HG03159 (cell line): Measurements from ENCODE around the gene CUL5.
"Not testable (repeated sequence)": the region's sequence is repeated elsewhere in the genome, so short reads cannot be mapped to it uniquely, and the experiment has no call there.

Source experiments
- ATAC-seq: cut with Tn5 transposase; IDR thresholded peaks from one replicate; pipeline ENCODE4 v1.9.1; 2021; ENCODE audit warnings: mild to moderate bottlenecking, moderate library complexity; ENCODE audit not compliant: unreplicated experiment

The CUL5 gene

DNA sequence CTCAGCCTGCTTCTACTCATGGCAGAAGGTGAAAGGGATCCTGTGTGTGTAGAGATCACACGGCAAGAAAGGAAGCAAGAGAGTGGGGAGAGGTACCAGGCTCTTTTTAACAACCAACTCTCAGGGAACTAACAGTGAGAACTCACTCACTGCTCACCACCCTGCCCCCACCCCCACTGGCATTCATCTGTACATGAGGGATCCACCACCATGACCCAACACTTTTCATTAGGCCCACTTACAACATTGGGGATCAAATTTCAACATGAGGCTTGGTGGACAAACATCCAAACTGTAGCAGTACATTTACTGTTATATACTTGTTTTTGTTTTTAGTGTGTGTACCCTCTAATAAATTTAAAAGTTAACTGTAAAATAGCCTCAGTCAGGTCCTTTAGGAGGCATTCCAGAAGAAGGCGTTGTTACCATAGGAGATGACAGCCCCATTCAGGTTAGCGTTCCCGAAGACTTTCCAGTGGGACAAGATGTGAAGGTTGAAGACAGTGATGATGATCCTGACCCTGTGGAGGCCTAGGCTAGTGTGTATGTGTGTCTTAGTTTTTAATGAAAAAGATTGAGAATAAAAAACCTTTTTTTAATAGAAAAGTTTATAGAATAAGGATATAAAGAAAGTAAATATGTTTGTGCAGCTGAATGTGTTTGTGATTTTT lies 11.3 kb downstream of the CUL5 start:
- no peak for ATAC-seq

DNA sequence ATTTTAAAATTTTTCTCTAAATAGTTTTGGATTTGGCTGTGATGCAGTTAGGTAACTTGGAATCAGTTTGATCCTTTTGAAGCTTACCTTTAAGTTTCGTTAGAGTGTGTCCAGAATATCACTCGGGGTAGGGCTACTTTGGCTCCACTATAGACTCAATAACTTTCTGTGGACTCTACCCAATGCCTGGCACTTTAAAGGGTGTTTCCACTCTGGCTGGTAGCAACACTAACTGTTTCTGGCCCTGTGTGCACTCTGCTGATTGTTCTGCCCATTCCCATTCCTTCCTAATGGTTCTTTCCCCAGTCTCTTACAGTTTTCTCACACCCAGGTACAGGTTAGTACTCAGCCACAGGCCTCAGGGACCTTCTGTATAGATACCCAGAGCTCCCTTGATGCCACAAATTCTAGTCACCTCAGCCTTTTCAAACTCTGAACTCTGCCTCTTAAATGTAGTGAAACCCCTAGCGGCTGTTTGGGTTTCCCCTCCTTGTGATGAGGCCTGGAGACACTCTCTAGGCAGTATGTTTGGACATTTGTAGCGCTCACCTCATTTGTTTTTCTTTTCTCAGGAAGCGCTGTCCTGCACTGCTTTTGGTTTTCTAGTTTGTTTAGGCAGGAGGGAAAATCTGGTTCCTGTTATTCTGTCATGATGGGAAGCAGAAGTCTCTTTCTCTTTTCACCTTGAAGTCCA lies 16.8 kb downstream of the CUL5 start:
- peak; percentile 94 for ATAC-seq

GRCh38 chr11:108027057-108027456 lies 18.4 kb downstream of the CUL5 start:
- no peak for ATAC-seq

GRCh38 chr11:108028822-108029441 lies 20.2 kb downstream of the CUL5 start:
- ATAC-seq, result not testable (repeated sequence)

GRCh38 chr11:108031604-108032003 lies 22.9 kb downstream of the CUL5 start:
- not testable (repeated sequence) for ATAC-seq

DNA sequence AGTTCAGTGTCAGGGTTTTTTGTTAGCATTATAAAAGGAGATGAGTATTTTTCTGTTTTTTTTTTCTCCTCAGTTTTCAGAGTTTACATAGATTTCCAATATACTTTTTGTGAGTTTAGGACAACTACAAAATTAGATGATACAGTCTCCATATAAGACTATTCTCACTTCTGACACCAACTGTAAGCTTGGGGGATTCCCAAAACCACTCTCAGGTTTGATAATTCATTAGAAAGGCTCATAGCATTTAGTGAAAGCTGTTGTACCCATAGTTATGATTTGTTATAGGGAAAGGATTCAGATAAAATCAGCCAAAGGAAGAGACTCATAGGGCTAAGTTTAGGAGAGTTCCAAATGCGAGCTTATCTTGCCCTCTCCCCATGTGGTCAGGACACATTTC lies 24.1 kb downstream of the CUL5 start:
- ATAC-seq, result no peak

- no peak for ATAC-seq
These were observed 25.3 kb downstream of the CUL5 start for GRCh38 chr11:108034034-108034433.

- no peak for ATAC-seq
These were observed 26.3 kb downstream of the CUL5 start for GRCh38 chr11:108034952-108035351.

DNA sequence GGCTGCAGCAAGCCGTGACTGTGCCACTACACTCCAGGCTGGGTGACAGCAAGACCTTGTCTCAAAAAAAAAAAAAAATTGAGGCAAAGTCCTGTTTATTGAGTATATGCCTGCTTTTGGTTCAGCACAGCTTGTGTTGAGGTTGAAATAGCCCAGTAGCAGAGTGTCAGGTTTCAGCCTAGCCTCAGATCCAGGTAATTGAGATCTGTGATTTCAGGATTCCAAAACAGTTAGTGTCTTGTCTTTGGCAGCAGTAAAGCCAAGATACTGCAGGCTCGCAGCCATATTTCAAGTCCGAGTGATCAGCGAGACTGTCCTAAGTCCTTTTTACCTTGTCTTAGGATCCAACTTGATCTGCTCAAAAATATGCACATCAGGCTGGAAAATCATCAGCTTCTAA lies 27.0 kb downstream of the CUL5 start:
- no peak for ATAC-seq

- ATAC-seq, result no peak
These were observed 28.5 kb downstream of the CUL5 start for GRCh38 chr11:108037211-108037610.

- no peak for ATAC-seq
These were observed 28.9 kb downstream of the CUL5 start for GRCh38 chr11:108037636-108038035.

- no peak for ATAC-seq
These were observed 39.6 kb downstream of the CUL5 start for GRCh38 chr11:108048269-108048668.

DNA sequence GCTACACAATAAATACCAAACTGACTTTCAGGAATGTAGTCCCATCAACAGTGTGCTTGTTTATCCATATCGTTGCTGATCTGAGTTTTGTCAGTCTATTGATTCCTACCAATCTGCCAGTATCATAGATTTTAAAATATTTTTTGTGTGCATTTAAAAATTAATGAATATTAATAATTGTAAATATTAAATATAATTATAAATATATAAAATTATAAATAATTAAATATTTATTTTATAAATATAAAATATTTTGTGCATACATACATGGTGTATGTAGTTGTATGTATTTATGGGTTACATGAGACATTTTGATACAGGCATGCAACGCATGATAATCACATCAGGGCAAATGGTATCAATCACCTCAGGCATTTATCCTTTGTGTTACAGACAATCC lies 53.6 kb downstream of the CUL5 start:
- ATAC-seq, result no peak

- ATAC-seq, result no peak
These were observed 54.7 kb downstream of the CUL5 start for GRCh38 chr11:108063410-108063809.

- ATAC-seq, result peak; percentile 52
These were observed 61.2 kb downstream of the CUL5 start for GRCh38 chr11:108069947-108070346.

DNA sequence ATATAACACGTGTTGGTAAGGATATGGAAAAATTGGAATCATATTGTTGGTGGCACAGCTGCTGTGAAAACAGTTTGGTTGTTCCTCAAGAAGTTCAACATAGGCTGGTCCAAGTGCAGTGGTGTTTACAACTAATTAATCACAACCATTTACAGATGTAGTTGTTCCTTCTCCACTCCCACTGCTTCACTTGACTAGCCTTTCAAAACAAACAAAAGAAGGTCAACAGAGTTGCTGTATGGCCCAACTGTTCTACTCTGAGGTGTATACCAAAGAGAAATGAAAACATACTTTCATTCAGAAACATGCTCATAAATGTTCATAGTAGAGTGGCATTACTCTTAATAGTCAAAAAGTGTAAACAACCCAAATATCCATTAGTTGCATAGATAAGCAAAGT lies 76.1 kb downstream of the CUL5 start:
- no peak for ATAC-seq

DNA sequence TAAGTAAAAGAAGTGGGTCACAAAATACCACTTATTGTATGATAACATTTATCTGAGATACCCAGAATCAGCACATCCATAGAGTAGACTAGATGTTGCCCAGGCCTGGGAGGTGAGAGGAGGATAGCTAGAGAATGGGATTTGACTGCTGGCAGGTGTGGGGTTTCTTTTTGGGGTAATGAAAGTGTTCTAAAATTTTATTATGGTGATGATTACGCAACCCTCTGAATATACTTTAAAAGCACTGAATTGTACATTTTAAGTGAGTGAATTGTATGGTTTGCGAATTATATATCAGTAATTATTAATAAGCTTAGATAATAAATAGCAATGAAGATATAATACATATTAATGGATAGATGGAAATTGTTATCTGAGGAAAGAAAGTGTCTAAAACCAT lies 77.0 kb downstream of the CUL5 start:
- ATAC-seq, result no peak

GRCh38 chr11:108092134-108092533 lies 83.4 kb downstream of the CUL5 start:
- no peak for ATAC-seq

- no peak for ATAC-seq
These were observed 84.6 kb downstream of the CUL5 start for GRCh38 chr11:108093128-108093904.

GRCh38 chr11:108097179-108097578 lies 88.5 kb downstream of the CUL5 start:
- no peak for ATAC-seq

GRCh38 chr11:108101090-108101775 lies 92.5 kb downstream of the CUL5 start:
- ATAC-seq, result no peak
